HepG2 (cell line): Measurements from ENCODE around the gene CSTB. TPM values are rescaled to one million over a fixed set of nuclear protein-coding genes. Genes with fewer than 3 reads are reported as not detected.

Experiments used
- BCL3 ChIP-seq: sonication (generic); formaldehyde crosslinking; IDR thresholded peaks from 2 replicates; pipeline ENCODE4 v1.5.1; 2020; ENCODE audit warnings: mild to moderate bottlenecking, missing genetic modification reagents, moderate library complexity
- DRAP1 ChIP-seq: IDR thresholded peaks from 2 replicates; pipeline ENCODE4 v1.6.1; 2016; ENCODE audit warnings: missing genetic modification reagents, missing compliant biosample characterization
- ETV6 ChIP-seq: sonication (generic); formaldehyde crosslinking; conservative IDR thresholded peaks from 2 replicates; pipeline ENCODE4 v1.4.0; 2020; ENCODE audit warnings: missing genetic modification reagents
- FOXO1 ChIP-seq: sonication (generic); formaldehyde crosslinking; IDR thresholded peaks from 2 replicates; pipeline ENCODE4 v1.4.0; 2020; ENCODE audit warnings: missing genetic modification reagents
- HHEX ChIP-seq: IDR thresholded peaks from 2 replicates; pipeline ENCODE4 v1.6.1; 2016; ENCODE audit warnings: control low read depth
- HNRNPH1 ChIP-seq: fragments of 200-400 bp; formaldehyde crosslinking; optimal IDR thresholded peaks from 2 replicates; pipeline ENCODE3; 2017; ENCODE audit warnings: mild to moderate bottlenecking, low read depth, low read length
- KDM1A ChIP-seq: IDR thresholded peaks from 2 replicates; pipeline ENCODE4 v1.6.1; 2016; ENCODE audit warnings: missing compliant biosample characterization
- KLF11 ChIP-seq: IDR thresholded peaks from 2 replicates; pipeline ENCODE4 v1.6.1; 2016; ENCODE audit warnings: missing compliant biosample characterization
- PATZ1 ChIP-seq: sonication (generic); formaldehyde crosslinking; IDR thresholded peaks from 2 replicates; pipeline ENCODE4 v1.4.0; 2020; ENCODE audit warnings: missing genetic modification reagents
- PCBP1 ChIP-seq: fragments of 200-400 bp; formaldehyde crosslinking; IDR thresholded peaks from 2 replicates; pipeline ENCODE4 v1.6.1; 2017; ENCODE audit warnings: mild to moderate bottlenecking, low read depth, low read length, borderline replicate concordance
- POLR2G ChIP-seq: fragments of 200-400 bp; formaldehyde crosslinking; IDR thresholded peaks from 2 replicates; pipeline ENCODE4 v1.6.1; 2018; ENCODE audit warnings: mild to moderate bottlenecking, low read depth, low read length, moderate library complexity
- PTBP1 ChIP-seq: fragments of 200-400 bp; formaldehyde crosslinking; IDR thresholded peaks from 2 replicates; pipeline ENCODE4 v1.6.1; 2018; ENCODE audit warnings: low read length, low read depth; ENCODE audit not compliant: poor library complexity, severe bottlenecking
- SYNCRIP ChIP-seq: fragments of 200-400 bp; formaldehyde crosslinking; IDR thresholded peaks from 2 replicates; pipeline ENCODE4 v1.6.1; 2018; ENCODE audit warnings: mild to moderate bottlenecking, low read depth, low read length; ENCODE audit not compliant: insufficient read depth
- ZBTB38 ChIP-seq: sonication (generic); formaldehyde crosslinking; IDR thresholded peaks from 2 replicates; pipeline ENCODE4 v1.5.1; 2020; ENCODE audit warnings: mild to moderate bottlenecking, missing genetic modification reagents
- ZBTB42 ChIP-seq: sonication (generic); formaldehyde crosslinking; IDR thresholded peaks from 2 replicates; pipeline ENCODE4 v1.5.0; 2020; ENCODE audit warnings: mild to moderate bottlenecking, missing genetic modification reagents
- ZNF224 ChIP-seq: sonication (generic); formaldehyde crosslinking; IDR thresholded peaks from 2 replicates; pipeline ENCODE4 v1.5.0; 2020; ENCODE audit warnings: mild to moderate bottlenecking, missing genetic modification reagents
- ZNF337 ChIP-seq: sonication (generic); formaldehyde crosslinking; IDR thresholded peaks from 2 replicates; pipeline ENCODE4 v1.5.1; 2020; ENCODE audit warnings: missing genetic modification reagents, low read depth, mild to moderate bottlenecking, borderline replicate concordance
- ZNF512B ChIP-seq: sonication (generic); formaldehyde crosslinking; IDR thresholded peaks from 2 replicates; pipeline ENCODE4 v1.5.1; 2020; ENCODE audit warnings: missing genetic modification reagents, mild to moderate bottlenecking, borderline replicate concordance
- ZNF678 ChIP-seq: sonication (generic); formaldehyde crosslinking; IDR thresholded peaks from 2 replicates; pipeline ENCODE4 v1.4.0; 2020; ENCODE audit warnings: mild to moderate bottlenecking, missing genetic modification reagents
- ZNF883 ChIP-seq: sonication (generic); formaldehyde crosslinking; IDR thresholded peaks from 2 replicates; pipeline ENCODE4 v1.5.1; 2020; ENCODE audit warnings: mild to moderate bottlenecking, missing genetic modification reagents; ENCODE audit errors: not compliant biosample characterization
- polyA plus RNA-seq, 8 experiments: library from polyadenylated mRNA; depleted of rRNA in 3 of 8; stranded (reverse) in 7 of 8; unstranded in 1 of 8; fragments of >200 nt; fragmentation: Illumina TruSeq in 4 of 8; extraction: Trizol in 4 of 8; gene quantifications; 2 replicates each; pipeline versions ENCODE4 v1.2.1 to v1.2.3, GENCODE V29; 2011 to 2016; ENCODE audit warnings: low read depth in 4 of 8, missing spikeins in 1 of 8, mixed read lengths in 1 of 8; ENCODE audit not compliant: insufficient read depth in 1 of 8
- total RNA-seq, 5 experiments: library from RNA; depleted of rRNA; stranded (reverse); fragments of >200 nt; fragmentation: Illumina TruSeq; extraction: Trizol; gene quantifications; 2 replicates each; pipeline ENCODE4 v1.2.3, GENCODE V29; 2016; ENCODE audit warnings: low read depth in 1 of 5
- TF ChIP-seq, protein P1 (sequence below): sonication (generic); formaldehyde crosslinking; IDR thresholded peaks from 2 replicates; pipeline ENCODE4 v1.8.1; 2023; ENCODE audit warnings: mild to moderate bottlenecking, missing genetic modification reagents, borderline replicate concordance
- TF ChIP-seq, protein P2 (sequence below): sonication (generic); formaldehyde crosslinking; conservative IDR thresholded peaks from 2 replicates; pipeline ENCODE4 v1.8.0; 2022; ENCODE audit warnings: mild to moderate bottlenecking, moderate library complexity, missing genetic modification reagents

Gene CSTB
- total and polyA plus RNA-seq, 2 of the 13 experiments (the other 11 are each of a cell fraction or from before 2014, with no cell fraction given) = 11.7 to 94.1 TPM

GRCh38 chr21:43775795-43776430 lies at the start of gene CSTB (continued):
- TF ChIP-seq BCL3 (CRISPR knock-in tag) (peak; percentile 69; the same call in 1 of the 2 replicates), ZNF512B (CRISPR knock-in tag) (no peak), ZNF224 (CRISPR knock-in tag) (no peak), HHEX (CRISPR knock-in tag) (no peak), ZBTB38 (CRISPR knock-in tag) (no peak), PTBP1 (no peak), ZNF678 (CRISPR knock-in tag) (no peak), ETV6 (CRISPR knock-in tag) (no peak), SYNCRIP (no peak), DRAP1 (CRISPR knock-in tag) (peak; percentile 80), ZBTB42 (CRISPR knock-in tag) (no peak), ZNF883 (CRISPR knock-in tag) (peak; percentile 83), PATZ1 (CRISPR knock-in tag) (no peak), KDM1A (no peak), ZNF337 (CRISPR knock-in tag) (no peak), KLF11 (CRISPR knock-in tag) (no peak), HNRNPH1 (no peak), PCBP1 (no peak), POLR2G (peak; percentile 81), FOXO1 (CRISPR knock-in tag) (no peak)
- TF ChIP-seq, protein P1, sequence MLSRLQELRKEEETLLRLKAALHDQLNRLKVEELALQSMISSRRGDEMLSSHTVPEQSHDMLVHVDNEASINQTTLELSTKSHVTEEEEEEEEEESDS = no peak
- TF ChIP-seq, protein P2, sequence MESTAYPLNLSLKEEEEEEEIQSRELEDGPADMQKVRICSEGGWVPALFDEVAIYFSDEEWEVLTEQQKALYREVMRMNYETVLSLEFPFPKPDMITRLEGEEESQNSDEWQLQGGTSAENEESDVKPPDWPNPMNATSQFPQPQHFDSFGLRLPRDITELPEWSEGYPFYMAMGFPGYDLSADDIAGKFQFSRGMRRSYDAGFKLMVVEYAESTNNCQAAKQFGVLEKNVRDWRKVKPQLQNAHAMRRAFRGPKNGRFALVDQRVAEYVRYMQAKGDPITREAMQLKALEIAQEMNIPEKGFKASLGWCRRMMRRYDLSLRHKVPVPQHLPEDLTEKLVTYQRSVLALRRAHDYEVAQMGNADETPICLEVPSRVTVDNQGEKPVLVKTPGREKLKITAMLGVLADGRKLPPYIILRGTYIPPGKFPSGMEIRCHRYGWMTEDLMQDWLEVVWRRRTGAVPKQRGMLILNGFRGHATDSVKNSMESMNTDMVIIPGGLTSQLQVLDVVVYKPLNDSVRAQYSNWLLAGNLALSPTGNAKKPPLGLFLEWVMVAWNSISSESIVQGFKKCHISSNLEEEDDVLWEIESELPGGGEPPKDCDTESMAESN (CRISPR knock-in tag) = peak; percentile 86; the same call in 1 of the 2 replicates
